Fibroblast of the conjunctiva (primary cell): ENCODE measurements around the gene SOX5.
"Not testable (repeated sequence)": the region's sequence is repeated elsewhere in the genome, so short reads cannot be mapped to it uniquely, and the experiment has no call there.

Source experiments
- DNase-seq: peaks from one replicate; pipeline ENCODE4 v3.0.0-alpha.2; 2010; ENCODE audit warnings: low read depth

SOX5 gene

DNA sequence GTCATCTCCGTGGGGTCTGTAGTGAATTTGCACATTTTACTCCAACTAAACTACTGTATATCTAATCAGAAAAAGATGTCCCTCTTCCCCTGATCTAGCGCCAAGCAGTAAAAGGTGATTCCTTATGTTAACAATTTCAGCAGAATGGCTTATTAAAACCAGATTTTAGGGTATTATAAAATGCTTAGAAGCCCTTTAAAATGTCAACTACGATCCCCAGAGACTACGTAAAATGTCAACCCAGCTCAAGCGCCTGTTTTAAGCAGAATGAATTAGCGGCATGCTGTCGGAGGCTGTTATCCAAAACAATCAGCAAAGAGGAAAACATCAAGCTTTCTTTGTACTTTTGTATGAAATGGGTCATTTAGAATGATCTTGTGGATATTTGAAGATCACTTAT lies 408.9 kb downstream of the SOX5 start:
- no peak for DNase-seq

DNA sequence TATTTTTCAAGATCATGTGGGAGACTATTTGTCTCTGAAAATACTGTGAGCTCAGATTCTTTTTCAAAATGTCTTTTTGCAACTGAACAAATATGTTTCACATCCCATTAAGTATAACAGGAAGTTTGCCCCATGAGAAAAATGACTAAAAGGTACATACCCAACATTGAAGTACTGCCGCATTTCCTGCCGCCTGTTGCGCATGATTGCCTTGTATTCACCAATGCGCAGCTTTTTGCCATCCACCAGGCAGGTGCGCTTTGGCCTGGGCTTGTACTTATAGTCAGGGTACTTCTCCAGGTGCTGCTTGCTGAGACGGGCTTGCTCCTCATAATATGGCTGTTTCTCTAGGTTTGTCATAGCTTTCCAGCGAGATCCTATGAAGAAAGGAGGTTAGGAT lies 413.2 kb downstream of the SOX5 start:
- DNase-seq: no peak

DNA sequence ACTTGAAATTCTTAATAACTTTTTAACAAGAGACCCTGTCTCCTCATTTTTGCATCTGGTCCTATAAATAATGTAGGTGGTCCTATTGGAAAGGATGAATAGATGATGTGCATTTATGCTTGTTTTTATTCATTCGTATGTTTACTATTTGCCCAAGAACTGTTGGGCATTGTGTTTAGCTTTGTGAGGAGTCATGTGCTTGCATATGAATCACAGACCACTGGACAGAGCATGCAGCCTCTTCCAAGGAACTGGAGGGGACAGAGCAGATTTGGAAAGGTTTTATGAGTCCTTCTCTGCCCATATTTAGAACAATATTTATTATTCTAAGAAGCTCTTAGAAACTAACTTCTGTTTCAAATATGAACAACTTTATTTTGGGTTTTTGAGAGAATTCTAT lies 414.0 kb downstream of the SOX5 start:
- DNase-seq: no peak

DNA sequence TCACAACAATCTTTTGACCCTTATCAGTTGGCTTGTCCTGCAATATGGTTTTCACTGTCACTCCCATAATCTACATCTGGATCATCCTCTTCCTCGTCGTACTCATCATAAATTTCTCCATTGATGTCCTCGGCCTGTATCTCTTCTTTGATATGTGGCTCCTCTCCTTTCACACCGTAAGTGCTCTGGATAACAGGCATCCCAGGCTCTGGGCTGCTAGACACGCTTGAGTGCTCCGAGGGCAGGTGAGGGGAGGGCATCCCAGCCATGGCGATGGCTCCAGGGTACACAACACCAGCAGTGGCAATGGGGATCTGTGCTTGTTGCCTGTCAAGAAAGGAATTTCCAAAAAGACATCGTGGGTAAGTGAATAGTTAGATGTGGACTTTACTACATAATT lies 415.3 kb downstream of the SOX5 start:
- no peak for DNase-seq

DNA sequence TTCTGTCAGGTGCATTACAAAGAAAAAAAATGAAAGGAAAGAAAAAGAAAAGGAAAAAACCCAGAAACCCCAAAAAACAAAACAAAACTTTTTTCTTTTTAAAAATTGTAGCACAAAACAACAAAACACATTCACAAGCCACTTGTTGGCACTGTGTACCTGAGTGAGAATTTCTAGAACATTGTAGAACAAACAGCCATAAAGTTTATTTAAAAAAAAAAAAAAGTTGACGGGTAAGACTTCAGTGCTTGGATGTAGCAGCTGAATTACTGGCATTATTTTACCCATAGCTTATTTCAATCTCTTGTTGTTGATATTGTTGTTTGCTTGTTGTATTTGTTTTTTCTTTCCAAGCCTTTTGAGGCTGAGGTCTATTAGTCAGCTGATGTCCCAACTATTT lies 415.8 kb downstream of the SOX5 start:
- no peak for DNase-seq

DNA sequence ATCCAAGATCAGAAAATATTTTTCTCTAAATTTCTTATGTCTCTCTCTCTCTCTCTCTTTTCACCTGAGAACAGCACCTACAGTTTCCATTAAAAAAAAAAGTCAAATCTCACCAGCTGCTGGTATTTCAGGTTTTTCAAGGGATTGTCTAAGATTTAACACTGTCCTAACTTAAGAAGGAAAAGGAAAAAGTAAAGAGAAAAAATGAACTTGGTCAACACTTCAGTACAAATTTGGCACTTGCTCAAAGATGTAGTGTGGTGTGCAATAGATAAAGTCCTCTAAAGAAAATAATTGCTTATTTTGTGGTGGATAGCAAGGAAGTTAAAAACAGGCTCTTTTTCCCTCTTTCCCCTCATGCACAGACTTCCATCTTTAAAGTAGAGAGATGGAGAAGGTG lies 416.2 kb downstream of the SOX5 start:
- no peak for DNase-seq

DNA sequence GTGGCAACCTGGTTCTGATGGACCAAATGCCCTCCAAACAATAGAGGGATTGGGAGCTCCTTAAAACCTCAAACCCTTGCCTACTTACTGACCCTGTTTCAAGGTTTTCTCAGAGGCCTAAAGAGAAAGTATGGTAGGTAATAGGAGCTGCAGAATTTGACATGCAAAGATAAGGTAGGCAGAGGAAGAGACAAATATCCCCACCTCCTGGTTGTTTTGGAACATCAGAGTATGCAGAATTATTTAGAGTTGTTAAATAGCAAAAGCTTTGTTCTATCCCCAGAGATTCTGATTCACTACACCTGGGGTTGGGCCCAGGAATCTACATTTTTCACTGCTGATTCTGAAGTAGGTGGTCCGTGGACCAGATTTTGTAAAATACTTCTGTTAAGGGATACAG lies 421.2 kb downstream of the SOX5 start:
- DNase-seq: no peak

DNA sequence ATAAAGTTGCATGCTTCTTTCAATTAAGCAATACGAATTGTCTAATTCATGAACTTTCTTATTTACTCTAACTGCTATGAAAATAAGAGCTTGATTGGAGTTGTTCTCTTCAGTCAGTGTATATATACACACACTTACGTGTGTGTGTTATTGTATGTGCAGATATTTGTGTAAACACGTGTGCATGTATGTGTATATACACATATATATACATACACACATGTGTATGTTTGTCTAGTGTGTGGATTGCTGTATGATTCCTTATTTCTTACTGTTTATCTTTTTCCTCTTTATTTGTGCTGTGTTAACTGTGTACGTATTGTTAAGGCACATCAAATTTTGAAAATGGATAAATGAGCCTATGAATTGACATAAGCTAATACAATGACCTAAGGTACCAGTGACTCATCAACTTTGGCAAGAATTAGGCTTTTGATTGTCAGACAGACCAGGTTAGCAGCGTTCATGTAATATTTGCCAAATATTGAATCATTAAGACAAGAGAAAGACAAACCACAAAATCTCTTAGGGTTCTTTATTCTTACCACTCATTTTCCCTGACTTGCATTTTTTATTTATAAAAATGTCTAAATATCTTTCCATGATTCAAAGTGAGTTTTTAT lies 423.9 kb downstream of the SOX5 start:
- no peak for DNase-seq

DNA sequence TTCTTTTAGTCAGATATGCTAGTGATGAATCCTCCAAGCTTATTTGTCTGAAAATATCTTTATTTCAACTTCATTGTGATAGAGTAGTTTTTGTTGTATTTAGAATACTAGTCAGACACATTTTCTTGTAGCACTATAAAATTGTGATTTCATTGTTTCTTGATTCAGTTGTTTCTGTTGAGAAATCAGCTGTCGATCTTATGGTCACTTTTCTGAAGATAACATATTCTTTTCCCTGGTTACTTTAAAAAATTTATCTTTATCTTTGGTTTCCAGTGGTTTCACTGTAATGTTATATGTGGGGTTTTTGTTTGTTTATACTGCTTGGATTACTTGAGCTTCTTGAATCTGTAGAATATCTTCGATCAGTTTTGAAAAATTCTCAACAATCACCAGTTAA lies 426.1 kb downstream of the SOX5 start:
- no peak for DNase-seq

DNA sequence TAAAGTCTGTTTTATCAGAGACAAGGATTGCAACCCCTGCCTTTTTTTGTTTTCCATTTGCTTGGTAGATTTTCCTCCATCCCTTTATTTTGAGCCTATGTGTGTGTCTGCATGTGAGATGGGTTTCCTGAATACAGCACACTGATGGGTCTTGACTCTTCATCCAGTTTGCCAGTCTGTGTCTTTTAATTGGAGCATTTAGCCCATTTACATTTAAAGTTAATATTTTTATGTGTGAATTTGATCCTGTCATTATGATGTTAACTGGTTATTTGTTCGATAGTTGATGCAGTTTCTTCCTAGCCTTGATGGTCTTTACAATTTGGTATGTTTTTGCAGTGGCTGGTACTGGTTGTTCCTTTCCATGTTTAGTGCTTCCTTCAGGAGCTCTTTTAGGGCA lies 430.0 kb downstream of the SOX5 start:
- DNase-seq: not testable (repeated sequence)

DNA sequence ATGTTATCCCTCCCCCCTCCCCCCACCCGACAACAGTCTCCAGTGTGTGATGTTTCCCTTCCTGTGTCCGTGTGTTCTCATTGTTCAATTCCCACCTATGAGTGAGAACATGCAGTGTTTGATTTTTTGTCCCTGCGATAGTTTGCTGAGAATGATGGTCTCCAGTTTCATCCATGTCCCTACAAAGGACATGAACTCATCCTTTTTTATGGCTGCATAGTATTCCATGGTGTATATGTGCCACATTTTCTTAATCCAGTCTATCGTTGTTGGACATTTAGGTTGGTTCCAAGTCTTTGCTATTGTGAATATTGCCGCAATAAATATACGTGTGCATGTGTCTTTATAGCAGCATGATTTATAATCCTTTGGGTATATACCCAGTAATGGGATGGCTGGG lies 433.7 kb downstream of the SOX5 start:
- DNase-seq: not testable (repeated sequence)

DNA sequence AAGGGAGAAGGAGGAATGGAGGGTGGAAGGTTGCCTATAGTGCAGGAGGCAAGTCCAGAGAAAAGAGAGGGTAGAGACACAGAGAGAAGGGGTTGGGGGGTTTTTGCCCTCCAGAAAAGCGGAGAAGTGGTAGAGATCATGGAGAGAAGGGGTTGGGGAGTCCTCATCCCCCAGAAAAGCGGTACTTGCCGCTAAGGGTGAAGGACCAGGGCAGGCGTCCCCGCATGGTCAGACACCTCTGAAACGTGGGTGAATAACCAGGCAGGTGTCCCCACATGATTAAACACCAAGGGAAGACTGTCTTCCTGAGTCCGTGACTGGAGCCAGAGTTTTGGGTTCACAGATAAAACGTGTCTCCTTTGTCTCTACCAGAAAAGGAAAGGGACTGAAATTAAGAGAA lies 439.0 kb downstream of the SOX5 start:
- no peak for DNase-seq

DNA sequence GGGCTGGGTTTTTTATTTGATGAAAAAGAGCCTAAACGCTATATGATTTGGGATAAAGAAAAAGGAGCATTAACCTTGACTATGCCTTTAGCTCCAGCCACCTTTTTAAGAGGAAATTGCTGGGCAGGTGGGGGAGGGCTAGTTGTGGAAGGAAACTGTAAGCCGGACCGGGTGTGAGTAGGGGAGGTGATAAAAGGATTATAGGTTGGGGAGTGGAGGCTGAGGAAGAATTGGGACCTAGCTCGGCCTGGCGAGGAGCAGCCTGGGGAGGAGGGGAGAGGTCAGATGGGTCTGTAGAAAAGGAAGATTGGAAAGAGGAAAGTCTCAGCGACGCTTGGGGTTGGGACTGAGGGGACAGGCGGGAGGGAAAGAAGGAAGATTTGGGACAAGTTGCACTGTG lies 439.6 kb downstream of the SOX5 start:
- not testable (repeated sequence) for DNase-seq

DNA sequence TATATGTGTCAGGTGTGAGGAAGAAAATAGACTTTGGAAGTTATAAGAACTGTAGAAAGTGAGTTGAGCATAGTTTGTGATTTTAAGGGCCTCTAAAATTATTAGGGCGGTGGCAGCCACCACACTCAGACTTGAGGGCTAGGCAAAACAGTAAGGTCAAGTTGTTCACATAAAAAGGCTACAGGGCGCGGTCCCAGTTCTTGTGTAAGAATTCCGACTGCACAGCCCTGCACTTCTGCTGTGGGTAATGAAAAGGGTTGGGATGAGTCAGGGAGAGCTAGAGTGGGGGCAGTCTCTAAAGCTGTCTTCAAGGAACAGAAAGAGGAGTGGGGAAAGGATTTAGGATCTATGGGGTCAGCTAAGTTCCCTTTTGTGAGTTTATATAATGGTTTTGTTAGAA lies 441.7 kb downstream of the SOX5 start:
- DNase-seq: not testable (repeated sequence)

DNA sequence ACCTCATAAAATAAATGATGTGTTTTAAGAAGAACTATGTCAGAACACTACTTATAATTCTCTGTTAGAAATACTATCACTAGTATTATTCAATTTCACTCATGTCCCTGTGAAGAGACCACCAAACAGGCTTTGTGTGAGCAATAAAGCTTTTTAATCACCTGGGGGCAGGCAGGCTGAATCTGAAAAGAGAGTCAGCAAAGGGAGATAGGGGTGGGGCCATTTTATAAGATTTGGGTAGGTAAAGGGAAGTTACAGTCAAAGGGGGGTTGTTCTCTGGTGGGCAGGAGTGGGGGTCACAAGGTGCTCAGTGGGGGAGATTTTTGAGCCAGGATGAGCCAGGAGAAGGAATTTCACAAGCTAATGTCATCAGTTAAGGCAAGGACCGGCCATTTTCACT lies 443.7 kb downstream of the SOX5 start:
- DNase-seq: not testable (repeated sequence)

DNA sequence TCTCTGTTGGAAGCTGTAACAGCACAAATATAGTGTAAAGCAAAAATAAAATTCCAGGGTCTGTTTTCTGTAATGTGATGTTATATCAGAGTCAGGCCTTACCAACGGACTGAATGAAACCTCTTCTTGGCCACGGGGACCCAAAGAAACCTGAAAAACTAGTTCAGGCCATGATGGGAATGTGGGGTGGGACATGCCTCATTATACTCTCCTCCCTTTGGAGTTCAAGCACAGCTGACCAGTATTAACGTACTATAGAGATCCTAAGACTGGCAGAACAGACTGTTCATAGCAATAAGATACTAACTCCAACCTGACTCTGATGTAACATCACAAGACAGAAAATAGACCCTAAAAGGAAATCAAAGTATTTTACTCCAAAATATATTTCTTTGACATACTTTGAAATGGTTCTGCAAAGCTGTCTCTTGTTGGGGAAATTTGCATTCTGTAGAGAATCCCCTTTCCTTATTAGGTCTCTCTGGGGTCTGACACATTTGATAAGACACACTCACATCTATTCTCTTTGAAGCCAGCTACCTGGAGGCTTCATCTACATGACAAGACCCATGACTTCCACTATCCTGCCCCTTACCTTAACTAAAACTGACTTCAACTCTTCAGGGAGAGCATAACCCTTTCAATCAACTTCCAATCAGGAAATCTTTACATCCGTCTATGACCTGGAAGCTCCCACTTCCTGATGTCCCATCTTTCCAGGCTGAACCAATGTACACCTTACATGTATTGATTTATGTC lies 444.6 kb downstream of the SOX5 start:
- no peak for DNase-seq

DNA sequence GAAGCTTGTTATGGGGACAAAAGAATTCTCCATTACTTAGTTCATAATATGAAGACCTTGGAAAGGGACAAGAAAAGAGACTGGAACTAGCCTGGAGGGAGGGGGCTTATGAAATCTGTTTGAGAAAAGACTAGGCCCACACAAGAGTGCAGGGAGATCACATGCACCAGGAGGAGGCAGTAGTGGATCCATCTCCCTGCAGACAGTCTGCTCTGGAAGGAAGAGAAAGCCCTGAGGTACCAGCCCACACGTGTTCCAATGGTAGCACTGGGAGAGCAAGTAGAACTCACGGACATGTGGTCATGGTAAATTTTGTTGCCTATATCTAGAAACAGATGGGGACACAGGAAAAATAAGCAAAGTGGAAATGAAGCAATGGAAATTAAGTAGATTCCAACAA lies 445.4 kb downstream of the SOX5 start:
- no peak for DNase-seq

DNA sequence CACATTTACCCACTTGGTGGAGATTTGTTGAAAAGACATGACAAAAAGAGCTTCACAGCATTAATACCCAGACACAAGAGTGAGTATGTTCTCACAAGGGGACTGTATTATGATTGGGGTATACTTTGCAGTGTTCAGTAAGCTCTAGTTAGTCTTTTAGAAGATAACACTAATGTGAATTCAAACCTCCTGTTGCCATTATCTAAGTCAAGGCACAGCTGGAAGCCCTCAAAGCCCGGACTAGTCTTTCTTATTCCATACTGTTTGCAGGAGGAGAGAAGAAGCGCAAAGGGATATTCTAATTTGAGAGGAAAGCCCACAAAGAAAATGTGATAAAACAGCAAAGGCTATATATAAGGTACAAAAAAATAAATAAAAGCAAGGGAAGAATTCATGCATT lies 445.9 kb downstream of the SOX5 start:
- DNase-seq: no peak

DNA sequence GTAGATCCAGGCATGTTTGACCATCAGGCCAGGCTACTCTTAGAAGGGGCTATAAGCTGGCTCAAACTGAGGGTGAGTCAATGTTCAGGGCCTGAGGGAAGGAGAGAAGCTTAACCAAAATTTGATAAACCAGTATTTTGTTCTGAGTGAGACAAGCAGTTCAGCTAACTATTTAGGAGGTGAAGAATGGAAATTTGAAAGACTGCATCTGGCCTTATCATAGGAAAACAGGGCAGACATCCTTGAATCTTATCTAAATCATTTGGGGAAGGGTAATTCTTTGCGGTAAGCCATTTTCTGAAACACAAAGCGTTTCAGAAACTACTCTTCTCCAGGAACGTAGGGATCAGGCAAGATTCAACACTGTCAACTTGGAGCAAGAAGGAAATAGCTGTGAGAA lies 447.2 kb downstream of the SOX5 start:
- DNase-seq: no peak

DNA sequence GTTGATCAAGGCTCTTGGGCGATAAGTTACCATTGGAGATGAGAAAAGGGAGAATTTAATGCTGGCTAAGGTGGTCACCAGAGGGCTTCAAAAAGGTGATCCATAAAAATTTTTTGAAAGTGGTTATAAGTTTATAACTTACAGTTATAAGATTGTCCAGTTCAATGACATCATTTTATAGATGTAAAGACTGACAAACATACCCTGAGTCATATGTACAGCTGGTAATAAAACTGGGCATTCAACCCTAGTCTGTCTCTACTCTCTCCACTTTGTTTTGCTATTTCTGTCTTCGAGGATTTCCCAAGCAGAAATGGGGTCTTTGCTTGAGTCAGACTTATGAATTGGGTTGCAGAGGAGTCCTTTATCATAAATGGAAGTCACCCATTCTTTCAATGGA lies 454.0 kb downstream of the SOX5 start:
- DNase-seq: no peak

DNA sequence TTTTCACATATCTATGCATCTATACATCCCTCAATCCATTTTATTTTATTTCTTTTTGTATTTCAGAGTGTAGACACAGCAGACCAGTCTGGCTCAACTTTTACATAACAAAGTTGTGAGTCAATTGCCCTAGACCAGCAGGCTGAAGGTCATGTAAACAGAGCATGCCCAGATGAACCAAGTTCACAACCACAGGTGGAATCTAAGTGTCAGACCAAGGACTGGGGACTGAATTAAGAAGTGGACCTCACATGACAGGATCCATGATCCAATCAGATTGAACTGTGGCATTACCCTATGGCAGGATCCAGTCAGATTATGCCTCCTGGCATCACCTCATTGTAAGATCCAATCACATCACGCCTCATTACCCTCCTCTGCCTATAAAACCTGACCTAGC lies 455.8 kb downstream of the SOX5 start:
- no peak for DNase-seq

DNA sequence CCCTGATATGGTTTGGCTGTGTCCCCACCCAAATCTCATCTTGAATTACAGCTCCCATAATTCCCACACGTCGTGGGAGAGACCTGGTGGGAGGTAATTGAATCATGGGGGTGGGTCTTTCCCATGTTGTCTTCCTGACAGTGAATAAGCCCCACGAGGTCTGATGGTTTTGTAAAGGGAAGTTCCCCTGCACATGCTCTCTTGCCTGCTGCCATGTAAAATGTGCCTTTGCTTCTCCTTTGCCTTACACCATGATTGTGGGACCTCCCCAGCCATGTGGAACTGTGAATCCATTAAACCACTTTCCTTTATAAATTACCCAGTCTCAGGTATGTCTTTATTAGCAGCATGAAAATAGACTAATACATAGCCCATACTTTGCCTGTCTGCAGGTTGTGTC lies 458.4 kb downstream of the SOX5 start:
- DNase-seq: not testable (repeated sequence)

DNA sequence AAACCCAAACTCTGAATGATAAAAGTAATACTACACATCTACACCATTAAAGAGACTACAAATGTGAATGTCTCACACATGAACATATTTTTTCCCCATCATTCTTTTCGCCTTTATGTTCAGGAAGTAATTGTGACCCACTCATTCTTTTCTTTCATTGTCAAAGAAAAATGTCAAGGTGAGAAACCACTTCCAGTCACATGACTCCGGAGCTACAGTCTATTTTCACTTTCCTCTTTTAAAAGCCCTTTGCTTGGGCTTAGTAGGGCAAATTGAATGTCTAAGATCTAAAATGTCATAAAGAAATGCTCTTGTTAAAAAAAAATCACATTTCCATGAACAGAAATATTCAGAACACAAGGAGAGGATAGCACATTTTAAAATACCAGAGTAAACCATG lies 461.3 kb downstream of the SOX5 start:
- DNase-seq: no peak

DNA sequence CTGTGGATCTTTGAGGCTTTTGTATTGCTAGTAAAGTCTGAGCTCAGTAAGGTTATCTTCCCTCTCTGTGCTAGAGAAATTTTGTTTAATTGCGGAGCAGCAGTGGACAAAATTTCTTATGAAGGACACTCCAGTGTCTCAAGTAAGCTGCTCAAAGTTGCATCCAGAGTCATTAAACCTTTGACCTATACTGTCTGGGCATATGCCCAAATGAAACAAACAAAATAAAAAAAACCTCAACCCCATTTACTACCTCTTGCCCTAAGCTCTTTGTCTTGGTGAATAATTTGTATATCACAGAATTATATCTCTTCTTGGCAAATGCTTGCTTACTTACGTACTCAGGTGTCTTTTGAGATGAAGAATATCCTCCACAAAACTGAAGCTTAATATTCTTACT lies 465.2 kb downstream of the SOX5 start:
- DNase-seq: no peak
